Measurements from ENCODE around the gene RTKN2.
A peak's percentile ranks its signal among the peaks of the same experiment; 100 is the strongest.

Gene RTKN2, protein sequence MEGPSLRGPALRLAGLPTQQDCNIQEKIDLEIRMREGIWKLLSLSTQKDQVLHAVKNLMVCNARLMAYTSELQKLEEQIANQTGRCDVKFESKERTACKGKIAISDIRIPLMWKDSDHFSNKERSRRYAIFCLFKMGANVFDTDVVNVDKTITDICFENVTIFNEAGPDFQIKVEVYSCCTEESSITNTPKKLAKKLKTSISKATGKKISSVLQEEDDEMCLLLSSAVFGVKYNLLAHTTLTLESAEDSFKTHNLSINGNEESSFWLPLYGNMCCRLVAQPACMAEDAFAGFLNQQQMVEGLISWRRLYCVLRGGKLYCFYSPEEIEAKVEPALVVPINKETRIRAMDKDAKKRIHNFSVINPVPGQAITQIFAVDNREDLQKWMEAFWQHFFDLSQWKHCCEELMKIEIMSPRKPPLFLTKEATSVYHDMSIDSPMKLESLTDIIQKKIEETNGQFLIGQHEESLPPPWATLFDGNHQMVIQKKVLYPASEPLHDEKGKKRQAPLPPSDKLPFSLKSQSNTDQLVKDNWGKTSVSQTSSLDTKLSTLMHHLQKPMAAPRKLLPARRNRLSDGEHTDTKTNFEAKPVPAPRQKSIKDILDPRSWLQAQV

DNA sequence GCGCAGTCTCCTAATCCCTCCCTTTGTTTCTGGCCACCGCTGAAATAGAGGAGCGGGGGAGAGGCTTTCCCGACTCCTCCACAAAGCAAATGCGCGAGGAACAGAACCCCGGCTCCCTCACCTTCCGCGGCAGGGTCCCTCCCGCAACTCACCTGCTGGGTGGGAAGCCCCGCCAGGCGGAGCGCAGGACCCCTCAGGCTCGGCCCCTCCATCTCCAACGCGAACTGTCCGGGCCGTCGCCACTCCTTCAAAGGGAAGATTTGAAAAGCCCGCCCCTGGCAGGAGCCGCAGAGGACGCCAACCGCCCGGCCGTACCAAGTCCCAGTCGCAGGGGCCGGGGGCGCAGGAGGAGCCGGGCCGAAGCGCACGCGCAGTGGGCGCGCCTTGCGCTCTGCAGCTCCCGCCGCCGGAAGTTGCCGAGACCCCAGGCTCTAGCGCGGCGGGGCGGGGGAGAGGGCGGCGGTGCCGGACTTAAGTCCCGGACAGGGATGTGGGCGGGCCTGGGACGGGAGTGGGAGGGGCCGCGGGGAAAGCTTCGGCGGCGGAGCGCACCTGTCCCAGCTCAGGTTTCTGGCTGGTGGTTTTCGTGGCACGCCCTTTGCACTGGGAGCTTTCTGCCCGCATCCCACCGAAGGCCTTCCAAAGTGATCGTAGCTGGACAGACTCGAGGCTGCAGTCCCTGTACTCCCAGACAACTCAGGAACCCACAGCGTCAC lies at the start of gene RTKN2:
Gene RTKN2 (minus strand): TSS at position 446 of the 716 bp plus-strand sequence. CDS start 234 bp downstream, at position 212.
- TF ChIP-seq, protein P1, sequence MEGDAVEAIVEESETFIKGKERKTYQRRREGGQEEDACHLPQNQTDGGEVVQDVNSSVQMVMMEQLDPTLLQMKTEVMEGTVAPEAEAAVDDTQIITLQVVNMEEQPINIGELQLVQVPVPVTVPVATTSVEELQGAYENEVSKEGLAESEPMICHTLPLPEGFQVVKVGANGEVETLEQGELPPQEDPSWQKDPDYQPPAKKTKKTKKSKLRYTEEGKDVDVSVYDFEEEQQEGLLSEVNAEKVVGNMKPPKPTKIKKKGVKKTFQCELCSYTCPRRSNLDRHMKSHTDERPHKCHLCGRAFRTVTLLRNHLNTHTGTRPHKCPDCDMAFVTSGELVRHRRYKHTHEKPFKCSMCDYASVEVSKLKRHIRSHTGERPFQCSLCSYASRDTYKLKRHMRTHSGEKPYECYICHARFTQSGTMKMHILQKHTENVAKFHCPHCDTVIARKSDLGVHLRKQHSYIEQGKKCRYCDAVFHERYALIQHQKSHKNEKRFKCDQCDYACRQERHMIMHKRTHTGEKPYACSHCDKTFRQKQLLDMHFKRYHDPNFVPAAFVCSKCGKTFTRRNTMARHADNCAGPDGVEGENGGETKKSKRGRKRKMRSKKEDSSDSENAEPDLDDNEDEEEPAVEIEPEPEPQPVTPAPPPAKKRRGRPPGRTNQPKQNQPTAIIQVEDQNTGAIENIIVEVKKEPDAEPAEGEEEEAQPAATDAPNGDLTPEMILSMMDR (IDR thresholded peaks at IDR 0.05; ENCODE audit: insufficient read depth, low read length, poor library complexity, severe bottlenecking): no peak
- no peak for TF ChIP-seq EZH2phosphoT487 (conservative IDR thresholded peaks at IDR 0.05; ENCODE audit: low read length)
- peak within 1 kb of the TSS; percentile 97 for H3K9ac ChIP-seq (ENCODE audit: low read length)
- peak within 1 kb of the TSS; percentile 96 for H3K4me2 ChIP-seq (ENCODE audit: low read depth, low read length, poor library complexity, severe bottlenecking)
- no peaks in the 10 kb centered on the region; the same call in 1 of the 2 replicates for H4K20me1 ChIP-seq (ENCODE audit: low read depth, low read length)
- H2AFZ ChIP-seq (ENCODE audit: low read depth, low read length, severe bottlenecking): peak within 1 kb of the TSS; percentile 94
- H3K4me3 ChIP-seq (ENCODE audit: insufficient read depth, low read length, poor library complexity, severe bottlenecking): peak within 1 kb of the TSS; percentile 100
- H3K9me2 ChIP-seq (replicated peaks; ENCODE audit: insufficient read depth, low read length): no peaks in the 10 kb centered on the region
- H3K79me2 ChIP-seq (ENCODE audit: insufficient read depth, low read length): peaks cover 45% of the 10 kb centered on the region
- peak within 1 kb of the TSS; percentile 32; the same call in 1 of the 2 replicates for H3K27ac ChIP-seq (ENCODE audit: low read depth, low read length)
- H3F3A ChIP-seq (ENCODE audit: insufficient read depth): peaks cover 16% of the 10 kb centered on the region
- no peaks in the 10 kb centered on the region for H3K27me3 ChIP-seq (ENCODE audit: low read length)
- H3K36me3 ChIP-seq (ENCODE audit: low read length): 0 out of 2 replicates have a peak, but pooled peaks cover 7% of the 10 kb centered on the region
- no peaks in the 10 kb centered on the region for H3K9me3 ChIP-seq (ENCODE audit: insufficient read depth, low read length)

DNA sequence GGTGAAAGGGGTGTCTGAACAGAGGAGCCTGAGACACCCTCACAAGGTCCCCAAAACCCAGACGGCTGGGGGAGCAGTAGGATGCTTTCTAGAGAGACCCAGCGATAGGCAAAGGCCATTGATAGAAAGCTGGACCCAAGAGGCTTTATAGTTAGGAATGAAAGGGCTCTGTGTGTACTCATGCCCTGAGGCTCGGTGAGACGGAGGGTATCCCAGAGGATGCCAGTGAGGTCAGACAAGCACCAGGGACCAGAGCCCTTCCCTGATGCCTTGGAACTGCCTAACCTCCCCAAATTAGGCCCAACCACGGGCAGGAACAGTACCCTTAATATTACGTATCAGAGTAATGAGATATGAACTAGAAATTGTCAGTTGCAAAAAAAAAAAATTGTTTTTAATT lies 48.6 kb upstream of the RTKN2 start:
- no peak overlapping the region for H3K27ac ChIP-seq (ENCODE audit: low read depth, low read length)
- H3K9me3 ChIP-seq (ENCODE audit: insufficient read depth, low read length): no peaks in the 10 kb centered on the region
- no peaks in the 10 kb centered on the region for H4K20me1 ChIP-seq (ENCODE audit: low read depth, low read length)
- no peaks in the 10 kb centered on the region for H3K27me3 ChIP-seq (ENCODE audit: low read length)
- no peaks in the 10 kb centered on the region for H3K36me3 ChIP-seq (ENCODE audit: low read length)
- H3K9me2 ChIP-seq (replicated peaks; ENCODE audit: insufficient read depth, low read length): no peaks in the 10 kb centered on the region
- no peak overlapping the region for H3K4me3 ChIP-seq (ENCODE audit: insufficient read depth, low read length, poor library complexity, severe bottlenecking)
- H2AFZ ChIP-seq (ENCODE audit: low read depth, low read length, severe bottlenecking): no peak overlapping the region
- H3K79me2 ChIP-seq (ENCODE audit: insufficient read depth, low read length): no peaks in the 10 kb centered on the region
- no peaks in the 10 kb centered on the region for H3F3A ChIP-seq (ENCODE audit: insufficient read depth)
- no peak overlapping the region for H3K4me2 ChIP-seq (ENCODE audit: low read depth, low read length, poor library complexity, severe bottlenecking)
- no peak overlapping the region for H3K9ac ChIP-seq (ENCODE audit: low read length)
- no peak for TF ChIP-seq EZH2phosphoT487 (conservative IDR thresholded peaks at IDR 0.05; ENCODE audit: low read length)
- TF ChIP-seq, protein P1 (IDR thresholded peaks at IDR 0.05; ENCODE audit: insufficient read depth, low read length, poor library complexity, severe bottlenecking): no peak

DNA sequence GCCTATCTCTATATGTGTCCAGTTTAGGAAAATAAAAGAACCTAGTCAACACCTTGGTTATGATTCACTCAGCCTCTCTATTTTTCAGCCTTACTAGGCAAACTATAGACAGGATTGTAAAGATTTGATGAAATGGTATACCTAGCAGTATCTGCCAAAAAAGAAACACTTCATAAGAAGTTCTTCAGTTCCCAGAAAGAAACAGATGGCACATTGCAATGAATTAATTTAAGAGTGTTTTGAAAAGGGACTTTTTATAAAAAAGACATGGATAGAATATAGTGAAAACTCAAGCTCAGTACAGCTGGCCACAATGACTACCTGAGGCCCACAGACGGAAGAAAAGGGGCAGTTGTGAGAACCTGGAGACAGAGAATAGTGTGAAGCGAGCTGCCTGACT lies 40.6 kb upstream of the RTKN2 start:
- no peak overlapping the region for H3K4me2 ChIP-seq (ENCODE audit: low read depth, low read length, poor library complexity, severe bottlenecking)
- no peak overlapping the region for H3K9ac ChIP-seq (ENCODE audit: low read length)
- no peaks in the 10 kb centered on the region for H3K9me2 ChIP-seq (replicated peaks; ENCODE audit: insufficient read depth, low read length)
- no peaks in the 10 kb centered on the region for H4K20me1 ChIP-seq (ENCODE audit: low read depth, low read length)
- H3F3A ChIP-seq (ENCODE audit: insufficient read depth): no peaks in the 10 kb centered on the region
- TF ChIP-seq, protein P1 (IDR thresholded peaks at IDR 0.05; ENCODE audit: insufficient read depth, low read length, poor library complexity, severe bottlenecking): no peak
- TF ChIP-seq EZH2phosphoT487 (conservative IDR thresholded peaks at IDR 0.05; ENCODE audit: low read length): no peak
- H3K4me3 ChIP-seq (ENCODE audit: insufficient read depth, low read length, poor library complexity, severe bottlenecking): no peak overlapping the region
- no peaks in the 10 kb centered on the region for H3K36me3 ChIP-seq (ENCODE audit: low read length)
- no peaks in the 10 kb centered on the region for H3K27me3 ChIP-seq (ENCODE audit: low read length)
- no peak overlapping the region for H2AFZ ChIP-seq (ENCODE audit: low read depth, low read length, severe bottlenecking)
- no peak overlapping the region for H3K27ac ChIP-seq (ENCODE audit: low read depth, low read length)
- H3K79me2 ChIP-seq (ENCODE audit: insufficient read depth, low read length): no peaks in the 10 kb centered on the region
- H3K9me3 ChIP-seq (ENCODE audit: insufficient read depth, low read length): no peaks in the 10 kb centered on the region

All from SU-DHL-6 (cell line).